Hippocampal formation (tissue), 2 donors: Measurements from ENCODE around the gene ERGIC1.

Experiments
- DNase-seq, 2 donors: peaks; one replicate each; lab custom pipeline; 2025; lab: John Stamatoyannopoulos, UW

ERGIC1 gene

GRCh38 chr5:172981931-172982330, 147.9 kb downstream of the ERGIC1 start:
- DNase-seq: no peak

- peak; percentile 90 to 94 for DNase-seq
Observed at GRCh38 chr5:172983542-172984243, 149.6 kb downstream of the ERGIC1 start, which contains the start of gene ATP6V0E1. Gene ATP6V0E1, plus strand, starts transcription at chr5:172983771. Its CDS starts 90 bp downstream, at chr5:172983861.

- DNase-seq: peak; percentile 14 to 72
Observed at GRCh38 chr5:172984244-172984953, 150.3 kb downstream of the ERGIC1 start.

GRCh38 chr5:172985596-172985995, 151.5 kb downstream of the ERGIC1 start:
- no peak for DNase-seq

- no peak for DNase-seq
Observed at GRCh38 chr5:172988276-172988675, 154.2 kb downstream of the ERGIC1 start.

- no peak for DNase-seq
Observed at GRCh38 chr5:172990776-172991175, 156.7 kb downstream of the ERGIC1 start.

- no peak for DNase-seq
Observed at GRCh38 chr5:172994405-172994804, 160.4 kb downstream of the ERGIC1 start.

GRCh38 chr5:172999372-172999973, 165.4 kb downstream of the ERGIC1 start:
- DNase-seq: no peak

GRCh38 chr5:172999974-173000373, 165.9 kb downstream of the ERGIC1 start:
- no peak for DNase-seq

GRCh38 chr5:173001229-173001841, 167.3 kb downstream of the ERGIC1 start:
- DNase-seq: no peak
